WTC11 (cell line): ENCODE data around the gene DMBX1.

Experiments used
- ATF3 ChIP-seq: sonication (generic); formaldehyde crosslinking; conservative IDR thresholded peaks from 2 replicates; pipeline ENCODE4 v1.8.1; 2022; ENCODE audit warnings: mild to moderate bottlenecking, missing genetic modification reagents
- CBFB ChIP-seq: sonication (generic); formaldehyde crosslinking; IDR thresholded peaks from 2 replicates; pipeline ENCODE4 v1.8.1; 2022; ENCODE audit warnings: mild to moderate bottlenecking, low read depth, missing genetic modification reagents
- CREM ChIP-seq: sonication (generic); formaldehyde crosslinking; IDR thresholded peaks from 2 replicates; pipeline ENCODE4 v1.8.1; 2022; ENCODE audit warnings: mild to moderate bottlenecking, missing genetic modification reagents, moderate library complexity
- CTCF ChIP-seq: fragments of 200-600 bp; IDR thresholded peaks from 2 replicates; pipeline ENCODE4 v1.8.0; 2022; ENCODE audit warnings: antibody characterized with exemption
- GABPB1 ChIP-seq: sonication (generic); formaldehyde crosslinking; IDR thresholded peaks from 2 replicates; pipeline ENCODE4 v1.8.1; 2023; ENCODE audit warnings: mild to moderate bottlenecking, missing genetic modification reagents
- HMGXB4 ChIP-seq: sonication (generic); formaldehyde crosslinking; IDR thresholded peaks from 2 replicates; pipeline ENCODE4 v1.8.1; 2023; ENCODE audit warnings: mild to moderate bottlenecking, moderate library complexity, missing genetic modification reagents
- JAZF1 ChIP-seq: fragments of 250-450 bp; sonication (Bioruptor Pico); IDR thresholded peaks from 2 replicates; pipeline ENCODE4 v1.9.0; 2021; ENCODE audit warnings: moderate library complexity, mild to moderate bottlenecking, inconsistent platforms
- PRDM15 ChIP-seq: sonication (generic); formaldehyde crosslinking; IDR thresholded peaks from 2 replicates; pipeline ENCODE4 v1.8.0; 2022; ENCODE audit warnings: missing genetic modification reagents
- PREB ChIP-seq: sonication (generic); formaldehyde crosslinking; IDR thresholded peaks from 2 replicates; pipeline ENCODE4 v1.8.1; 2022; ENCODE audit warnings: mild to moderate bottlenecking, missing genetic modification reagents, moderate library complexity, borderline replicate concordance
- ZNF121 ChIP-seq: sonication (generic); formaldehyde crosslinking; IDR thresholded peaks from 2 replicates; pipeline ENCODE4 v1.8.0; 2023; ENCODE audit warnings: missing genetic modification reagents
- ZNF138 ChIP-seq: sonication (generic); formaldehyde crosslinking; conservative IDR thresholded peaks from 2 replicates; pipeline ENCODE4 v1.8.1; 2022; ENCODE audit warnings: mild to moderate bottlenecking, moderate library complexity, missing genetic modification reagents
- ZNF219 ChIP-seq: sonication (generic); formaldehyde crosslinking; IDR thresholded peaks from 2 replicates; pipeline ENCODE4 v1.8.0; 2023; ENCODE audit warnings: missing genetic modification reagents, mild to moderate bottlenecking, borderline replicate concordance
- ZNF232 ChIP-seq: sonication (generic); formaldehyde crosslinking; IDR thresholded peaks from 2 replicates; pipeline ENCODE4 v1.8.0; 2022; ENCODE audit warnings: mild to moderate bottlenecking, missing genetic modification reagents
- ZNF512 ChIP-seq: sonication (generic); formaldehyde crosslinking; IDR thresholded peaks from 2 replicates; pipeline ENCODE4 v1.8.1; 2022; ENCODE audit warnings: missing genetic modification reagents, borderline replicate concordance

GRCh38 chr1:46472498-46473181, 17.0 kb upstream of the DMBX1 start:
- TF ChIP-seq CTCF (no peak), CREM (CRISPR knock-in tag) (no peak), PREB (no peak), ZNF138 (CRISPR knock-in tag) (no peak), CBFB (CRISPR knock-in tag) (no peak), ZNF121 (CRISPR knock-in tag) (no peak), HMGXB4 (no peak), ATF3 (CRISPR knock-in tag) (no peak), ZNF512 (no peak), JAZF1 (CRISPR knock-in tag) (no peak), GABPB1 (CRISPR knock-in tag) (no peak), ZNF219 (CRISPR knock-in tag) (no peak), PRDM15 (no peak), ZNF232 (CRISPR knock-in tag) (no peak)
